Femur (tissue), 1 donor: ENCODE results near the gene GCDH.
"Not testable (repeated sequence)": the region's sequence is repeated elsewhere in the genome, so short reads cannot be mapped to it uniquely, and the experiment has no call there.

Experiments used
- DNase-seq: peaks from one replicate; pipeline ENCODE4 v3.0.0-alpha.2; 2017

Gene GCDH

GRCh38 chr19:12890787-12891552 lies at the start of gene GCDH:
Gene GCDH, plus strand, starts transcription at chr19:12891160. Its CDS starts 145 bp downstream, at chr19:12891305.
- peak; percentile 98 for DNase-seq

GRCh38 chr19:12842511-12842910 lies 48.4 kb upstream of the GCDH start:
- no peak for DNase-seq

- DNase-seq, result no peak
Measured at GRCh38 chr19:12843328-12843727, 47.6 kb upstream of the GCDH start.

- DNase-seq, result no peak
Measured at GRCh38 chr19:12843999-12844732, 46.8 kb upstream of the GCDH start.

GRCh38 chr19:12846613-12847012 lies 44.3 kb upstream of the GCDH start:
- DNase-seq, result not testable (repeated sequence)

- DNase-seq, result peak; percentile 89
Measured at GRCh38 chr19:12847159-12848139, 43.5 kb upstream of the GCDH start.

- no peak for DNase-seq
Measured at GRCh38 chr19:12856653-12857052, 34.3 kb upstream of the GCDH start.

- no peak for DNase-seq
Measured at GRCh38 chr19:12858041-12858928, 32.7 kb upstream of the GCDH start.

- DNase-seq, result no peak
Measured at GRCh38 chr19:12859546-12859945, 31.4 kb upstream of the GCDH start.

GRCh38 chr19:12864143-12864542 lies 26.8 kb upstream of the GCDH start:
- no peak for DNase-seq

GRCh38 chr19:12864721-12865715 lies 25.9 kb upstream of the GCDH start:
- no peak for DNase-seq

GRCh38 chr19:12865746-12866415 lies 25.1 kb upstream of the GCDH start:
- no peak for DNase-seq

GRCh38 chr19:12866416-12867119 lies 24.4 kb upstream of the GCDH start:
- DNase-seq, result no peak

GRCh38 chr19:12867120-12868099 lies 23.6 kb upstream of the GCDH start:
- DNase-seq, result peak; percentile 85

GRCh38 chr19:12868540-12869112 lies 22.3 kb upstream of the GCDH start:
- DNase-seq, result no peak

GRCh38 chr19:12871681-12872080 lies 19.3 kb upstream of the GCDH start:
- DNase-seq, result no peak

GRCh38 chr19:12872255-12872654 lies 18.7 kb upstream of the GCDH start:
- no peak for DNase-seq
